Measurements from ENCODE around the gene PLK5. TPM values are rescaled to one million over a fixed set of nuclear protein-coding genes. Genes with fewer than 3 reads are reported as not detected.

PLK5 gene
- total and polyA plus RNA-seq, 2 donors (not counting 1 experiment from before 2014, with no cell fraction given) = not detected

GRCh38 chr19:1474765-1475351 is 49.0 kb upstream of the PLK5 start:
- Histone ChIP-seq H3K4me2 (replicated peaks; ENCODE audit: low read depth, low read length, poor library complexity, severe bottlenecking) (no peak overlapping the region), H3K9ac (ENCODE audit: low read length) (no peak overlapping the region), H2AFZ (ENCODE audit: insufficient read depth, low read depth, low read length, poor library complexity, severe bottlenecking) (no peak overlapping the region), H3K36me3 (replicated peaks in 1 of 2; ENCODE audit: control extremely low read depth in 1 of 2, control insufficient read depth in 1 of 2, extremely low read depth in 1 of 2, insufficient read depth in 2 of 2, low read length in 1 of 2) (peaks cover 0 to 4% of the 10 kb centered on the region in 2 experiments), H4K20me1 (ENCODE audit: control insufficient read depth, insufficient read depth, low read length, poor library complexity, severe bottlenecking) (peaks cover 72% of the 10 kb centered on the region), H3K27me3 (replicated peaks in 1 of 4; ENCODE audit: control extremely low read depth in 1 of 4, control insufficient read depth in 3 of 4, insufficient read depth in 4 of 4, low read length in 3 of 4) (peaks cover 0 to 31% (median 11%) of the 10 kb centered on the region in 4 experiments), H3K9me3 (ENCODE audit: control extremely low read depth in 1 of 3, control insufficient read depth in 2 of 3, insufficient read depth in 1 of 3, low read length in 2 of 3) (no peaks in the 10 kb centered on the region), H3K27ac (ENCODE audit: low read length in 2 of 2) (no peak overlapping the region), H3K4me3 (ENCODE audit: control extremely low read depth in 1 of 5, extremely low read depth in 1 of 5, insufficient read depth in 1 of 5, low read depth in 2 of 5, low read length in 4 of 5) (no peak overlapping the region), H3K4me1 (ENCODE audit: control insufficient read depth in 2 of 2, insufficient read depth in 2 of 2, low read length in 2 of 2) (peaks cover 33 to 45% of the 10 kb centered on the region in 2 donors), H3K79me2 (ENCODE audit: control insufficient read depth, insufficient read depth, low read length) (peaks cover 33% of the 10 kb centered on the region)
- Mint-ChIP-seq H3K4me3 (no peak overlapping the region), H3K9me3 (ENCODE audit: insufficient read depth) (no peaks in the 10 kb centered on the region), H3K27me3 (peaks cover 3% of the 10 kb centered on the region), H3K4me1 (peaks cover 31% of the 10 kb centered on the region), H3K27ac (no peak overlapping the region)
- intact Hi-C loops (cut with micrococcal nuclease) = no loop called here
- TF ChIP-seq EZH2 (IDR thresholded peaks at IDR 0.05; ENCODE audit: borderline replicate concordance, insufficient read depth, low read depth, low read length, poor library complexity, severe bottlenecking) (no peak), CTCF (IDR thresholded peaks at IDR 0.05) (no peak)
- 95% methylated on average over 25 of the region's 26 CpGs for WGBS (ENCODE audit: insufficient coverage)
- CTCF ChIA-PET = interaction anchor here (1.1 kb wide), 1 partner anchor 31 kb away, joined by 3 read pairs; no protein-coding TSS in a partner anchor
- POLR2A ChIA-PET = no interaction called here
- no peak for DNase-seq
- ATAC-seq (ENCODE audit: low read depth) = no peak

GRCh38 chr19:1475751-1476437 is 48.0 kb upstream of the PLK5 start:
- no peaks in the 10 kb centered on the region for H3K9me3 ChIP-seq (ENCODE audit: control extremely low read depth in 1 of 3, control insufficient read depth in 2 of 3, insufficient read depth in 1 of 3, low read length in 2 of 3)
- H3K4me1 ChIP-seq (ENCODE audit: control insufficient read depth in 2 of 2, insufficient read depth in 2 of 2, low read length in 2 of 2) = peaks cover 25 to 36% of the 10 kb centered on the region in 2 donors
- peaks cover 33% of the 10 kb centered on the region for H3K79me2 ChIP-seq (ENCODE audit: control insufficient read depth, insufficient read depth, low read length)
- WGBS (ENCODE audit: insufficient coverage) = 98% methylated on average over 31 of the region's 31 CpGs
- no peak overlapping the region for H3K9ac ChIP-seq (ENCODE audit: low read length)
- CTCF ChIA-PET = interaction anchor here (1.1 kb wide), 1 partner anchor 32 kb away, joined by 3 read pairs; no protein-coding TSS in a partner anchor
- TF ChIP-seq CTCF (IDR thresholded peaks at IDR 0.05) (no peak), EZH2 (IDR thresholded peaks at IDR 0.05; ENCODE audit: borderline replicate concordance, insufficient read depth, low read depth, low read length, poor library complexity, severe bottlenecking) (no peak)
- no peak overlapping the region for H3K27ac Mint-ChIP-seq
- intact Hi-C loops (cut with micrococcal nuclease) = no loop called here
- H3K9me3 Mint-ChIP-seq (ENCODE audit: insufficient read depth) = no peaks in the 10 kb centered on the region
- H3K27me3 ChIP-seq (replicated peaks in 1 of 4; ENCODE audit: control extremely low read depth in 1 of 4, control insufficient read depth in 3 of 4, insufficient read depth in 4 of 4, low read length in 3 of 4) = peaks cover 0 to 22% (median 10%) of the 10 kb centered on the region in 4 experiments
- no peak overlapping the region for H3K4me3 Mint-ChIP-seq
- peaks cover 27% of the 10 kb centered on the region for H3K4me1 Mint-ChIP-seq
- ATAC-seq (ENCODE audit: low read depth) (no peak), DNase-seq (no peak)
- peaks cover 62% of the 10 kb centered on the region for H4K20me1 ChIP-seq (ENCODE audit: control insufficient read depth, insufficient read depth, low read length, poor library complexity, severe bottlenecking)
- no peak overlapping the region for H3K4me2 ChIP-seq (replicated peaks; ENCODE audit: low read depth, low read length, poor library complexity, severe bottlenecking)
- H3K27me3 Mint-ChIP-seq = peaks cover 3% of the 10 kb centered on the region
- POLR2A ChIA-PET = interaction anchor here (0.8 kb wide), 1 partner anchor 22 kb away, joined by 10 read pairs; no protein-coding TSS in a partner anchor
- H3K36me3 ChIP-seq (replicated peaks in 1 of 2; ENCODE audit: control extremely low read depth in 1 of 2, control insufficient read depth in 1 of 2, extremely low read depth in 1 of 2, insufficient read depth in 2 of 2, low read length in 1 of 2) = peaks cover 0 to 4% of the 10 kb centered on the region in 2 experiments
- H3K4me3 ChIP-seq (ENCODE audit: control extremely low read depth in 1 of 5, extremely low read depth in 1 of 5, insufficient read depth in 1 of 5, low read depth in 2 of 5, low read length in 4 of 5) = no peak overlapping the region
- H3K27ac ChIP-seq (ENCODE audit: low read length in 2 of 2) = no peak overlapping the region
- no peak overlapping the region for H2AFZ ChIP-seq (ENCODE audit: insufficient read depth, low read depth, low read length, poor library complexity, severe bottlenecking)
